HUES6 (cell line): ENCODE measurements around the gene BBS2.
A peak's percentile ranks its signal among the peaks of the same experiment; 100 is the strongest.

ENCODE experiments used
- H3K27ac ChIP-seq: 2 replicates; pipeline ENCODE4 v1.7.0; 2013; ENCODE audit warnings: low read depth, mild to moderate bottlenecking, low read length, inconsistent platforms
- H3K27me3 ChIP-seq: 2 replicates; pipeline ENCODE4 v1.6.1; 2013; ENCODE audit warnings: low read length; ENCODE audit not compliant: control insufficient read depth, insufficient read depth
- H3K36me3 ChIP-seq: 2 replicates; pipeline ENCODE4 v1.6.1; 2013; ENCODE audit warnings: low read length; ENCODE audit not compliant: control insufficient read depth, insufficient read depth
- H3K4me1 ChIP-seq: 2 replicates; pipeline ENCODE4 v1.6.1; 2013; ENCODE audit warnings: low read length; ENCODE audit not compliant: control insufficient read depth, insufficient read depth
- H3K4me3 ChIP-seq: 2 replicates; pipeline ENCODE4 v1.5.1; 2013; ENCODE audit warnings: low read depth, low read length
- H3K9ac ChIP-seq: one replicate; pipeline ENCODE4 v1.6.1; 2013; ENCODE audit warnings: mild to moderate bottlenecking, low read length
- H3K9me3 ChIP-seq: 2 replicates; pipeline ENCODE4 v1.6.1; 2013; ENCODE audit warnings: low read depth, low read length; ENCODE audit not compliant: control insufficient read depth, insufficient read depth

Gene BBS2

GRCh38 chr16:56519459-56520250, at the start of gene BBS2:
BBS2 (minus strand) TSS chr16:56520024; CDS start chr16:56519862, 162 bp downstream.
- H3K4me1 ChIP-seq: peaks cover 10% of the 10 kb centered on the region
- H3K9ac ChIP-seq: peak within 1 kb of the TSS; percentile 71
- H3K27me3 ChIP-seq: no peaks in the 10 kb centered on the region
- H3K9me3 ChIP-seq: no peaks in the 10 kb centered on the region
- H3K27ac ChIP-seq: peak within 1 kb of the TSS; percentile 58
- peak within 1 kb of the TSS; percentile 99 for H3K4me3 ChIP-seq
- H3K36me3 ChIP-seq: no peaks in the 10 kb centered on the region

GRCh38 chr16:56564793-56565477, 45.1 kb upstream of the BBS2 start, which contains the start of gene MT4:
MT4 (plus strand) TSS chr16:56565073; CDS start chr16:56565129, 56 bp downstream.
- no peaks in the 10 kb centered on the region for H3K9me3 ChIP-seq
- H3K27ac ChIP-seq: no peak within 1 kb of the TSS
- H3K36me3 ChIP-seq: no peaks in the 10 kb centered on the region
- H3K27me3 ChIP-seq: peaks cover 4% of the 10 kb centered on the region; the same call in 1 of the 2 replicates
- no peaks in the 10 kb centered on the region for H3K4me1 ChIP-seq
- H3K4me3 ChIP-seq: no peak within 1 kb of the TSS
- no peak within 1 kb of the TSS for H3K9ac ChIP-seq

GRCh38 chr16:56561126-56561525, 41.3 kb upstream of the BBS2 start:
- Histone ChIP-seq H3K27me3 (no peaks in the 10 kb centered on the region; the same call in none of the 2 replicates), H3K4me3 (no peak overlapping the region), H3K9ac (no peak overlapping the region), H3K4me1 (no peaks in the 10 kb centered on the region), H3K36me3 (no peaks in the 10 kb centered on the region), H3K9me3 (no peaks in the 10 kb centered on the region), H3K27ac (no peak overlapping the region)

GRCh38 chr16:56560447-56560846, 40.6 kb upstream of the BBS2 start:
- Histone ChIP-seq H3K36me3 (no peaks in the 10 kb centered on the region), H3K9me3 (no peaks in the 10 kb centered on the region), H3K9ac (no peak overlapping the region), H3K27me3 (no peaks in the 10 kb centered on the region; the same call in none of the 2 replicates), H3K4me3 (no peak overlapping the region), H3K4me1 (no peaks in the 10 kb centered on the region), H3K27ac (no peak overlapping the region)

- Histone ChIP-seq H3K27ac (no peak overlapping the region), H3K27me3 (no peaks in the 10 kb centered on the region; the same call in none of the 2 replicates), H3K4me3 (no peak overlapping the region), H3K4me1 (no peaks in the 10 kb centered on the region), H3K9ac (no peak overlapping the region), H3K36me3 (no peaks in the 10 kb centered on the region), H3K9me3 (no peaks in the 10 kb centered on the region)
Measured at GRCh38 chr16:56559109-56559508, 39.3 kb upstream of the BBS2 start.

- Histone ChIP-seq H3K27me3 (no peaks in the 10 kb centered on the region; the same call in none of the 2 replicates), H3K9me3 (no peaks in the 10 kb centered on the region), H3K4me1 (no peaks in the 10 kb centered on the region), H3K36me3 (no peaks in the 10 kb centered on the region), H3K9ac (no peak overlapping the region), H3K4me3 (no peak overlapping the region), H3K27ac (no peak overlapping the region)
Measured at GRCh38 chr16:56558024-56558747, 38.4 kb upstream of the BBS2 start.

- Histone ChIP-seq H3K27ac (no peak overlapping the region), H3K4me1 (peaks cover 3% of the 10 kb centered on the region; the same call in 1 of the 2 replicates)
Measured at GRCh38 chr16:56554441-56554840, 34.6 kb upstream of the BBS2 start.

GRCh38 chr16:56551796-56552738, 32.2 kb upstream of the BBS2 start:
- peaks cover 16% of the 10 kb centered on the region for H3K4me1 ChIP-seq
- H3K27me3 ChIP-seq: no peaks in the 10 kb centered on the region; the same call in 1 of the 2 replicates
- no peak overlapping the region for H3K9ac ChIP-seq
- no peaks in the 10 kb centered on the region for H3K36me3 ChIP-seq
- no peaks in the 10 kb centered on the region for H3K9me3 ChIP-seq
- no peak overlapping the region for H3K27ac ChIP-seq
- H3K4me3 ChIP-seq: no peak overlapping the region

More at GRCh38 chr16:56554441-56554840, 34.6 kb upstream of the BBS2 start:
- H3K4me3 ChIP-seq: no peak overlapping the region
- H3K9ac ChIP-seq: no peak overlapping the region
- H3K9me3 ChIP-seq: no peaks in the 10 kb centered on the region
- no peaks in the 10 kb centered on the region for H3K36me3 ChIP-seq
- H3K27me3 ChIP-seq: no peaks in the 10 kb centered on the region; the same call in none of the 2 replicates

- H3K9me3 ChIP-seq: no peaks in the 10 kb centered on the region
- H3K9ac ChIP-seq: no peak overlapping the region
- no peak overlapping the region for H3K4me3 ChIP-seq
- H3K27me3 ChIP-seq: no peaks in the 10 kb centered on the region; the same call in 1 of the 2 replicates
- no peaks in the 10 kb centered on the region for H3K36me3 ChIP-seq
- H3K4me1 ChIP-seq: peaks cover 21% of the 10 kb centered on the region
- H3K27ac ChIP-seq: no peak overlapping the region
Measured at GRCh38 chr16:56549744-56550385, 30.0 kb upstream of the BBS2 start.

GRCh38 chr16:56549161-56549560, 29.3 kb upstream of the BBS2 start:
- Histone ChIP-seq H3K4me1 (peaks cover 21% of the 10 kb centered on the region), H3K4me3 (no peak overlapping the region), H3K36me3 (no peaks in the 10 kb centered on the region), H3K27ac (no peak overlapping the region), H3K27me3 (no peaks in the 10 kb centered on the region), H3K9ac (no peak overlapping the region), H3K9me3 (no peaks in the 10 kb centered on the region)
